GM21529 (cell line): ENCODE results near the gene TAOK3.

Source experiments
- ATAC-seq: cut with Tn5 transposase; IDR thresholded peaks from one replicate; pipeline ENCODE4 v1.9.1; 2021; ENCODE audit not compliant: unreplicated experiment

Gene TAOK3

GRCh38 chr12:118219772-118220171 is 152.9 kb downstream of the TAOK3 start:
- no peak for ATAC-seq

GRCh38 chr12:118219106-118219505 is 153.6 kb downstream of the TAOK3 start:
- ATAC-seq, result no peak

- ATAC-seq, result no peak
These were observed 159.3 kb downstream of the TAOK3 start for GRCh38 chr12:118213452-118213851.

- no peak for ATAC-seq
These were observed 160.1 kb downstream of the TAOK3 start for GRCh38 chr12:118212606-118213005.

GRCh38 chr12:118206107-118206412 is 166.6 kb downstream of the TAOK3 start:
- ATAC-seq, result peak; percentile 29

GRCh38 chr12:118193958-118194357 is 178.7 kb downstream of the TAOK3 start:
- no peak for ATAC-seq

GRCh38 chr12:118193477-118193876 is 179.2 kb downstream of the TAOK3 start:
- no peak for ATAC-seq

GRCh38 chr12:118190266-118190665 is 182.4 kb downstream of the TAOK3 start:
- ATAC-seq, result no peak

- no peak for ATAC-seq
These were observed 182.9 kb downstream of the TAOK3 start for GRCh38 chr12:118189741-118190191.

GRCh38 chr12:118188690-118189371 is 183.9 kb downstream of the TAOK3 start:
- no peak for ATAC-seq

- ATAC-seq, result no peak
These were observed 184.8 kb downstream of the TAOK3 start for GRCh38 chr12:118187751-118188435.

GRCh38 chr12:118185602-118186397 is 186.9 kb downstream of the TAOK3 start:
- ATAC-seq, result no peak

- ATAC-seq, result no peak
These were observed 189.0 kb downstream of the TAOK3 start for GRCh38 chr12:118183711-118184110.

- ATAC-seq, result peak; percentile 44
These were observed 189.6 kb downstream of the TAOK3 start for GRCh38 chr12:118183155-118183554.

GRCh38 chr12:118175823-118176447 is 196.8 kb downstream of the TAOK3 start:
- ATAC-seq, result peak; percentile 85

GRCh38 chr12:118166946-118167345 is 205.8 kb downstream of the TAOK3 start:
- ATAC-seq, result peak; percentile 99

- no peak for ATAC-seq
These were observed 207.8 kb downstream of the TAOK3 start for GRCh38 chr12:118164798-118165486.

GRCh38 chr12:118160536-118160935 is 212.2 kb downstream of the TAOK3 start:
- no peak for ATAC-seq

GRCh38 chr12:118151755-118152154 is 221.0 kb downstream of the TAOK3 start:
- ATAC-seq, result no peak

GRCh38 chr12:118150625-118151024 is 222.1 kb downstream of the TAOK3 start:
- no peak for ATAC-seq

- ATAC-seq, result no peak
These were observed 224.4 kb downstream of the TAOK3 start for GRCh38 chr12:118148287-118148686.
